Activated T-cell treated with anti-CD3 and anti-CD28 coated beads, Interleukin-2, amount 50 U/mL, for 24 hours (primary cell): ENCODE results near the gene CSNK1A1.
"Not testable (repeated sequence)": the region's sequence is repeated elsewhere in the genome, so short reads cannot be mapped to it uniquely, and the experiment has no call there.

ENCODE experiments used
- DNase-seq: peaks from one replicate; pipeline ENCODE4 v3.0.0-alpha.2; 2020
- H3K27ac Mint-ChIP-seq: 2 replicates; pipeline ENCODE4 v1.8.0; 2020; ENCODE audit warnings: mild to moderate bottlenecking, mixed read lengths
- H3K27me3 Mint-ChIP-seq: 2 replicates; pipeline ENCODE4 v1.8.0; 2020; ENCODE audit warnings: mixed read lengths
- H3K36me3 Mint-ChIP-seq: 2 replicates; pipeline ENCODE4 v1.8.0; 2020; ENCODE audit warnings: low read depth, mixed read lengths
- H3K4me1 Mint-ChIP-seq: 2 replicates; pipeline ENCODE4 v1.8.0; 2020; ENCODE audit warnings: low read depth, mixed read lengths
- H3K4me3 Mint-ChIP-seq: 2 replicates; pipeline ENCODE4 v1.8.0; 2020; ENCODE audit warnings: mild to moderate bottlenecking, moderate library complexity, mixed read lengths
- H3K9me3 Mint-ChIP-seq: 2 replicates; pipeline ENCODE4 v1.8.0; 2020; ENCODE audit warnings: mixed read lengths

CSNK1A1 gene

DNA sequence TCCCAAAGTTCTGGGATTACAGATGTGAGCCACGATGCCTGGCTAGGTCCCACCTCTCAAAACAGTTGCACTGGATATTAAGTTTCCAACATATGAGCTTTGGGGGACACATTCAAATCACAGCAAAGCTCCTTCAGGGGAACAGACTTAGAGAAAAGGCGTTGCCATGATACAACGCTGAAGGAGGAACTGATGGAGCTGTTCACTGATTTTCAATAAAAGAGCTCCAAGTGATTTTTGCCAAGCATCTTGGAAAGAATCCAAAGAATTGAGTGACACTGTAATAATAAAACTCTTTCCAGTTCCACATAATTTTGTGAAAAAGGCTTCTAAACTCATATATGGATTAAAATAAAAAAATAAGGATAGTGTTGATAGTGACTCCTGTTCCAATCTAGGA is 72.5 kb downstream of the CSNK1A1 start:
- H3K4me1 Mint-ChIP-seq, result no peaks in the 10 kb centered on the region
- no peak overlapping the region for H3K27ac Mint-ChIP-seq
- H3K36me3 Mint-ChIP-seq, result no peaks in the 10 kb centered on the region
- peaks cover 4% of the 10 kb centered on the region for H3K27me3 Mint-ChIP-seq
- H3K9me3 Mint-ChIP-seq, result no peaks in the 10 kb centered on the region
- DNase-seq, result no peak
- no peak overlapping the region for H3K4me3 Mint-ChIP-seq

DNA sequence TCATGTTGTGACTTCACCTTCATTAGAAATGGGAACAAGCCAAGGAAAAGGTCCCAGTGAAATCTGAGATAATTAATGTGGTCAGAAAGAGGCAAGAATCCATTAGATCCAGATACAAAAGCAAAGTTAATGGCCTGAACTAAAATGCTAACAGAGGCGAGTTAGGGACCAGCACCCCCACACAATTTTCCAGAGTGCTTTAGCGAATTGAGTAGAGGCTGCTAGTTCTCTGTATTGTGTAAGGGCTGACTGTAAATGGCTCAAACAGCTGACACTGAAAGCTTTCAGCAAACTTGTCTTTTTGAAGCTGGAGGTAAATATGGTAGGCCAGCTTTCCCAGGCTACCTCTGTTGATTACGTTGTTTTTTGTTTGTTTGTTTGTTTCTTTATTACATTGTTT is 75.5 kb downstream of the CSNK1A1 start:
- Mint-ChIP-seq H3K36me3 (no peaks in the 10 kb centered on the region), H3K4me3 (no peak overlapping the region), H3K4me1 (no peaks in the 10 kb centered on the region), H3K27ac (no peak overlapping the region), H3K9me3 (no peaks in the 10 kb centered on the region), H3K27me3 (peaks cover 6% of the 10 kb centered on the region)
- DNase-seq, result no peak

DNA sequence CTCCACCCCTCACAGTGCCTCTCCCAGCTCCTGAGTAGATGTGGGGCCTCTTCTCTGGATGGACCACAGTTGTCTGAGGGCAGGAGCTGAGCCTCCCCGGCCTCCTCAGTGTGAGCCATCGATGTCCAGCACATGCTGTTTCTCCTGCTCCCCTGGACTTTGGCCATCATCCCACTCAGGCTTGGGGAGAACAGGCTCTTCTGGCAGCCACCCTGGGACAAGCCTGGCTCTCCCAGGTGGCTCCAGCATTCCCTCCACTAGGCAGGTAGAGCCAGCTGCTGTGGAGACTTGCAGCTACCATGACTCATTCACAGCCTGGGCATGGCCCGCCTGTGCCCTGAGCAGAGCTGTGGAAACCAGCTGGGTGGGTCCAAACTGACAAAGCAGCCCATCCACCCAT is 77.0 kb downstream of the CSNK1A1 start:
- H3K4me1 Mint-ChIP-seq, result no peaks in the 10 kb centered on the region
- H3K27ac Mint-ChIP-seq, result no peak overlapping the region
- no peaks in the 10 kb centered on the region for H3K36me3 Mint-ChIP-seq
- H3K9me3 Mint-ChIP-seq, result no peaks in the 10 kb centered on the region
- peaks cover 7% of the 10 kb centered on the region for H3K27me3 Mint-ChIP-seq
- no peak overlapping the region for H3K4me3 Mint-ChIP-seq
- DNase-seq, result no peak

DNA sequence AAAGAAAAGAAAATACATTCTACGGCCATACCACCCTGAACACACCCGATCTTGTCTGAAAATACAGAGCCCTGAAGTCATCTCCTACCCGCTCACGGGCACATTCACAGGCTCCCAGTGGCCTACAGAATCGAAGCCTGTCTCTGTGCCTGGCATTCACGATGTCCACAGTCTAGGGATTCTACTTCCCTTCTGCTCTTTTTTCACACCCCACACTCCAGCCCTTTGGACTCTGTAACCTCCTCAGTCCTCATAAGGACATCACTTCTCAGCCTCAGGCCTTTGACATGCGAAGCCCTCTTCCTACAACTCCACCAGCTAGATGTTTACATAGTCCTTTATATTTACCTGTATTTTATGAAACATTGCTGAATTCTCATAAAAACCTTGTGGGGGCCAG is 77.8 kb downstream of the CSNK1A1 start:
- Mint-ChIP-seq H3K4me1 (no peaks in the 10 kb centered on the region), H3K9me3 (no peaks in the 10 kb centered on the region), H3K27me3 (peaks cover 7% of the 10 kb centered on the region), H3K27ac (no peak overlapping the region), H3K4me3 (no peak overlapping the region), H3K36me3 (no peaks in the 10 kb centered on the region)
- DNase-seq, result no peak

DNA sequence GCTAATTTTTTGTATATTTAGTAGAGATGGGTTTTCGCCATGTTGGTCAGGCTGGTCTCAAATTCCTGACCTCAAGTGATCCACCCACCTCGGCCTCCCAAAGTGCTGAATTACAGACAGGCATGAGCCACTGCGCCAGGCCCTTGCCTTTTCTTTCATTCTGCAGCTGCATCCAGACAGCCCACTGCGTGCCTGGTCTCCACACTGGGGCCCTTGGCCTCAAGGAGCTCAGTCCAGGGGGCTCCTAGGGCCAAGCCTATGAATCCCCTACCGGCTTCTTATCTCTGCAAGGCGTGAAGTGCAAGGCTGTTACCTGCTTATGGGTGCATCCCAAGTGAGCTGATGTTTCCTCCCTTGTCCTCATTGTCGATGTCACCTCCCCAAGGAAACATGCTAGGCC is 78.8 kb downstream of the CSNK1A1 start:
- DNase-seq, result no peak
- Mint-ChIP-seq H3K9me3 (no peaks in the 10 kb centered on the region), H3K36me3 (no peaks in the 10 kb centered on the region), H3K27me3 (peaks cover 7% of the 10 kb centered on the region), H3K4me1 (no peaks in the 10 kb centered on the region), H3K4me3 (no peak overlapping the region), H3K27ac (no peak overlapping the region)

DNA sequence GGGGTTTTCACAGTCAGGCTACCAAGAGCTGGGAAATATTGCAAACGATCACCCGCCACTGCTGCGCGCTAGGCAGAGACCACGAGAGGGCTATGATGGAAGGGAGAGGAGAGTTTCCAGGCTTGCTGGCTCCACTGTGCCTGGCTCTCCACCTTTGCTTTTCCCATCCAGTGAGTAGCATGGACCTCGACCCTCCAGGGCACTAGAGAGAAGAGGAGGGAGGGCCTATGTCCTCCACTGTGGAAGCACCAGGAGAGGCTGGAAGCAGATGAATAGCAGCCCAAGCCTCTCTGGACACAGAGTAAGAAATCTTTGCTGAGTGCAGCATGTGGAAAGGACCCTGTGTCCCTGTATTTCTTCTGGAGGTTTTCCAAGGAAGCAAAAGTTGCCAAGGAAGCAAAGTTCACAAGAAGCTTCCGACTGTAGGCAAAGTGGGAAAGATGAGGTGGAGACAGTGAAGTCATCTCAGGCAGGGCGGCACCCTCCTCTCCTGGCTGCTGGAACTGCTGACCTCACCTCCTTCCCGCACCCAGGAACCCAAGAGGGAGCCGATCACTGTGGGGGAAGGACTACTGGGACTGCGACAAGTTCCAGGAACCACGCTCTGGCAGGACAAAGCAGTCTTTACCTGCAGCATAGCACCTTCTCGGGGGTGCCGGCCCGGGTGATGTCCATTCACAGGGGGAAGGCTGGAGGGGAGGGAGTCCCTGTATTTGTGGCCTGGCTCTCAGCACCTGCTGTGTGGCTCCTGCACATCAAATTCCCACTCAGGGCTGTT is 79.6 kb downstream of the CSNK1A1 start:
- Mint-ChIP-seq H3K27ac (no peak overlapping the region), H3K4me1 (peaks cover 3% of the 10 kb centered on the region), H3K36me3 (no peaks in the 10 kb centered on the region), H3K4me3 (no peak overlapping the region), H3K27me3 (peaks cover 7% of the 10 kb centered on the region), H3K9me3 (no peaks in the 10 kb centered on the region)
- DNase-seq, result no peak

DNA sequence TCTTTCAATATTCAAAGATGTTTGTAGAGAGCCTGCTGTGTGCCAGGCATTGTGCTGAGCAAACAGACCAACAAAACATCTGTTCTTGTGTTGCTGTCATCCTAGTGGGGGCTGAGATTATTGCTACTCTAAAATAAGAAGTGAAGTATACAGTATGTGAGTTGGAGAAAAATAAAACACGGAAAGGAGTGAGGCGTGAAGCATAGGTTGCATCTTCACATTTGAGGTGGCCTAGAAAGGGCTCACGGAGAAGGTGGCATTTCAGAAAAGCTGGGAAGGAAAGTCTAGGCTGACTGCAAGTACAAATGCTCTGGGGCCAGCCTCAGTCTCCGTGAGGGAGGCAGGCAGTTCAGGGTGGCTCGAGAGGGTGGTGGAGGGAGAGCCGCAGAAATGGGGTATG is 80.3 kb downstream of the CSNK1A1 start:
- no peak for DNase-seq
- no peak overlapping the region for H3K27ac Mint-ChIP-seq
- no peaks in the 10 kb centered on the region for H3K36me3 Mint-ChIP-seq
- peaks cover 7% of the 10 kb centered on the region for H3K27me3 Mint-ChIP-seq
- peaks cover 4% of the 10 kb centered on the region for H3K4me1 Mint-ChIP-seq
- no peak overlapping the region for H3K4me3 Mint-ChIP-seq
- no peaks in the 10 kb centered on the region for H3K9me3 Mint-ChIP-seq

DNA sequence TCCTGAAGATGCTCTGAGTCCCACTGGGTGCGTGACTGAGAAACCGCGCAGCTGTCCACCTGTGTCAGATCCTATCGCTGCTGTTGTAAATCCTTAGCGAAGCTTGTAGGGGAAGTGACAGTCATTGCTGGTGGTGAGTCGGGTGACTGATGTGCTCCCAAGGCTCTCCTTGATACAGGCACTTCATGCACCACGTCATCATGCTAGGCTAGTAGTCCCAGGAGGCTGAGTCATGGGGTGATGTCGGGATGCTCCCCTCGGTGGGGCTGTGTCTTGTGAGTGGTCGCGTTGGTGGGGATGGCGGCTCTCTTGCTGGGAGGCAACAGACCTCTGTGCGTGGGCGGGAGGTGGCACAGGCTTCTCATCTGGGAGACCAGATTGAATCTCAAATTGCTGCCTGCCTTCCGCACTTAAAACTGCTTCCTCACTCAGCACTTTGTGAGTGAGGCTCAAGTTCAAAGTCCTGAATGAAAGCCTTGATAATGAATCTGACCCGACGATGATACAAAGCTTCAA is 84.7 kb downstream of the CSNK1A1 start:
- Mint-ChIP-seq H3K27me3 (peaks cover 4% of the 10 kb centered on the region), H3K27ac (no peak overlapping the region), H3K9me3 (no peaks in the 10 kb centered on the region), H3K4me1 (peaks cover 4% of the 10 kb centered on the region), H3K36me3 (no peaks in the 10 kb centered on the region), H3K4me3 (no peak overlapping the region)
- no peak for DNase-seq

DNA sequence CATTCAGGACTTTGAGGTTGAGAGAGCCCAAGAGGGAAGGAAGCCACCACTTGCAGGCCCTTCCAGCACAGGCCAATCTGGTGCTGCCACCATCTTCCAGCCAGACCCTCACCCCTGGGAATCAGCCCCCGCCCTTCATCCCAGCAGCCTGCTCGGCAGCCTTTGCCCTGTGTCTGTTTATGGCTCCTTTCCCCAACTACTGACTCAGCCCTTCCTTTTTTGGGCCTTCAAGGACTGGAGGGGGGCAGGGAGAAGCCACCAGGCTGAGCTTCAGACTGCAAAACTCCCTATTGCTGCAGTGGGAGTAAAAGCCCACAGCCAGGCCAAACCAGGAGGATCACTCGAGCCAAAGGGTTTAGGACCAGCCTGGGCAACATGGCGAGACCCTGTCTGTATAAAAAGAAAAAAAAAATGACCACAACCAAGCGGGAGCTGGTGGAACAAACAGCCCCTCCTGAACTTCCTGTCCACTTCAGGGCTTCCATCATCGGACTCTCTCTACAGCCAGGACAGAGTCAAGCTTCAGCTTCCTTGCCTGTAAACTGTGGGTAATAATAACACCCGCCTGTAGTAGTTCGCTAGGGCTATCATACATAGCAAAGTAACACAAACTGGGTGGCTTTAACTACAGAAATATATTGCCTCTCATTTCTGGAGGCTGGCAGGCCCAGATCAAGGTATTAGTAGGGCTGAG is 86.3 kb downstream of the CSNK1A1 start:
- no peak for DNase-seq
- H3K27me3 Mint-ChIP-seq, result no peaks in the 10 kb centered on the region
- peaks cover 4% of the 10 kb centered on the region for H3K4me1 Mint-ChIP-seq
- H3K27ac Mint-ChIP-seq, result no peak overlapping the region
- H3K4me3 Mint-ChIP-seq, result no peak overlapping the region
- H3K36me3 Mint-ChIP-seq, result no peaks in the 10 kb centered on the region
- H3K9me3 Mint-ChIP-seq, result no peaks in the 10 kb centered on the region

DNA sequence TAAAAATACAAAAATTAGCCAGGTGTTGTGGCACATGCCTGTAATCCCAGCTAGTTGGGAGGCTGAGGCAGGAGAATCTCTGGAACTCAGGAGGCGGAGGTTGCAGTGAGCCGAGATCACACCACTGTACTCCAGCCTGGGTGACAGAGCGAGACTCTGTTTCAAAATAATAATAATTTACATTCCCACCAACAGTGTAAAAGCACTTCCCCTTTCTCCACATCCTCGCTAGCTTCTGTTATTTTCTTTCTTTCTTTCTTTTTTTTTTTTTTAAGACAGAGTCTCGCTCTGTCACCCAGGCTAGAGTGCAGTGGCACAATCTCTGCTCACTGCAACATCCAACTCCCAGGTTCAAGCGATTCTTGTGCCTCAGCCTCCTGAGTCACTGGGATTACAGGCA is 89.3 kb downstream of the CSNK1A1 start:
- H3K27me3 Mint-ChIP-seq, H3K9me3 Mint-ChIP-seq, H3K4me1 Mint-ChIP-seq, H3K36me3 Mint-ChIP-seq, H3K4me3 Mint-ChIP-seq, DNase-seq, H3K27ac Mint-ChIP-seq: not testable (repeated sequence)

DNA sequence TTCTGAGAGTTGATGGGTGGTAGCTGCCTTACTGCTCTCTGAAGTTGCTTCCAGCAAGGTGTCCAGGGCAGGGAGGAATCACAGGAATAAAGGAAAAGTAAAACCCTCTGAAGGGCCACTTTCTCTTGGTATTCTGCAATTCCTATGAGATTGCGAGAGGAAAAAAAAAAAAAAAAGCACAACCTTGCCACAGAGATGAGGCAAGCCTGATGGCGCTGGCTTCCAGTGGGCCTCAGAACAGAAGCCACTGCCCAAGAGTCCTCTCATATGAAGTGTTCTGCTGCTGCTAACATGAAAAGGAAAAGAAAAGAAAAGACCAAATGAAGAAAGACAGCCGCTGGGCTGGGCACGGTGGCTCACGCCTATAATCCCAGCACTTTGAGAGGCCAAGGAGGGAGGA is 91.3 kb downstream of the CSNK1A1 start:
- Mint-ChIP-seq H3K9me3 (no peaks in the 10 kb centered on the region), H3K4me3 (no peak overlapping the region), H3K27ac (no peak overlapping the region), H3K36me3 (no peaks in the 10 kb centered on the region), H3K4me1 (peaks cover 1% of the 10 kb centered on the region), H3K27me3 (no peaks in the 10 kb centered on the region)
- no peak for DNase-seq

DNA sequence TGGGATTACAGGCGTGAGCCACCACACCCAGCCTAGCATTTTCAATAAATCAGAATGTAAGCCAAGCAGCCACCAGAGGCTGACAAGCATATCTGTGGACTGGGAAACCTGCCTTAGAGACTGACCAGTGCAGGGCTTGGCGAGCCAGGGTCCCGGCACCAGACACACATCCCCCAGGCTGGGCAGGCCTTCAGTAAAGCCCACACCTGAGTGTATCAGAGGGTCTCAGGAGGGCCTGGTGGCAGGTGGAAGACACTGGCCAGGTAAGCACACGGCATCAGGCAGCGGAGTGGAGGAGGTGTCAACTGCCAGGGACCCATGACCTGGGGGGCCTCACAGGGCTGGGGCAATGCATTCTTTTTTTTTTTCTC is 93.9 kb downstream of the CSNK1A1 start:
- H3K27me3 Mint-ChIP-seq, result no peaks in the 10 kb centered on the region
- H3K36me3 Mint-ChIP-seq, result no peaks in the 10 kb centered on the region
- no peak overlapping the region for H3K4me3 Mint-ChIP-seq
- no peaks in the 10 kb centered on the region for H3K9me3 Mint-ChIP-seq
- peaks cover 1% of the 10 kb centered on the region for H3K4me1 Mint-ChIP-seq
- DNase-seq, result no peak
- no peak overlapping the region for H3K27ac Mint-ChIP-seq

DNA sequence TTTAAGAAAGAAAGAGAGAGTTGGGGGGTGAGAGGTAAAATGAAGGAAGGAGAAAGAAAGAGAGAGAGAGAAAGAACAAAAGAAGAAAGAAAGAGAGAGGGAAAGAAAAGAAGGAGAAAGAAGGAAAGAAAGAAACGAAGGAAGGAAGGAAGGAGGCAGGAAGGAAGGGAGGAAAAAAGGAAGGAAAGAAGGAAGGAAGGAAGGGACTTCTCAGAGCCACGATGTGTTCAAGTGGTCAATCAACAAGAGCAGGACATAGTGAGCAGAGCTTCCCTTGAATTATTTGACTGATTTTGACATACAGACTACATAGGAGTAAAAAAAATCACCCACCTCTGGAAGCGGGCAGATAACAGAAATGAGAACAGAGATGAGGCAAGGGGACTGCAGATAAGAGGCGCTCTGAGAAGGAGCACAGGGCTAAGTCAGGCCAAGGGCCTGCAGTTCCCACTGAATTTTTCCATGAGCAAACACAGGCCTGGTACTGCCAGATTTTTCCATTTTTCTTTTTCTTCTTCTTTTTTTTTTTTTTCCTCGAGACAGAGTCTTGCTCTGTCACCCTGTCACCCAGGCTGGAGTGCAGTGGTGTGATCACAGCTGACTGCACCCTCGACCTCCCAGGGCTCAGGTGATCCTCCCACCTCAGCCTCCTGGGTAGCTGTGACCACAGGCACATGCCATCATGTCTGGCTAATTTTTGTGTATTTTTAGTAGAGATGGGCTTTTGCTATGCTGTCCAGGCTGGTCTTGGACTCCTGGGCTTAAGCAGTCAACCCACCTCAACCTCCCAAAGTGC is 94.4 kb downstream of the CSNK1A1 start:
- Mint-ChIP-seq H3K36me3 (no peaks in the 10 kb centered on the region), H3K4me3 (no peak overlapping the region), H3K9me3 (no peaks in the 10 kb centered on the region), H3K4me1 (peaks cover 1% of the 10 kb centered on the region), H3K27ac (no peak overlapping the region), H3K27me3 (no peaks in the 10 kb centered on the region)
- DNase-seq, result no peak

DNA sequence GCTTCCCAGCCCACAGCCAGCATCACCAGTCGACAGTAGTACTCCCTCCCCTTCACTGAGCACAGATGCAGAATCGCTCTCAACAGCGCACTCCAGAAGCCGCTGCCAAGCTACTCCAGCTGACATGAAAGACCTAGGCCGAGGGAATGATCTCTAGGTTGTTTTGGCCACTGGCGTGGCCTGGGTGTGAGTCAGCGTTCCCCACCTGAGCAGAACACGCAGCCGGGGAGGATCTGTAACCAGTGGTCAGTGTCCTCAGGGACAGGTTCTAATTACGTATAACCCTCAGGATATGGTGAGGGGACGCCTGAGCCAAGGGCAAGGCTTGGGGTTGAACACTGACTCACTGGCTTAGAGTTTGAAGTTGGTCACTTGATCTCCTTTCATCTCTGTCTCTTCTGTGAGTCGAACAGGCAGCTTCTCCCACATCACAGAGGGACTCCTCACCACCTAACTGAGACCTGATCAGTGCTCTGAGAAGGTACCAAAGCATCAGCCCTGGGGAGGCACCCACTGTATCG is 95.3 kb downstream of the CSNK1A1 start:
- H3K36me3 Mint-ChIP-seq, result no peaks in the 10 kb centered on the region
- no peaks in the 10 kb centered on the region for H3K27me3 Mint-ChIP-seq
- no peak overlapping the region for H3K27ac Mint-ChIP-seq
- no peaks in the 10 kb centered on the region for H3K9me3 Mint-ChIP-seq
- no peak for DNase-seq
- no peak overlapping the region for H3K4me3 Mint-ChIP-seq
- peaks cover 1% of the 10 kb centered on the region for H3K4me1 Mint-ChIP-seq
